MM.1S (cell line): ENCODE results near the gene GSAP.

Experiments
- DNase-seq: peaks from one replicate; pipeline ENCODE4 v3.0.0-alpha.2; 2015
- H2AFZ ChIP-seq: fragments of 300-600 bp; sonication (generic); 2 replicates; pipeline ENCODE4 v1.6.0; 2016; ENCODE audit warnings: antibody characterized with exemption, low read length
- H3F3A ChIP-seq: fragments of 300-600 bp; sonication (generic); 2 replicates; pipeline ENCODE4 v1.6.1; 2016; ENCODE audit warnings: mild to moderate bottlenecking, antibody characterized with exemption, low read length, moderate library complexity, mixed read lengths; ENCODE audit not compliant: insufficient read depth
- H3K27ac ChIP-seq: fragments of 300-600 bp; sonication (generic); 2 replicates; pipeline ENCODE4 v1.5.1; 2016; ENCODE audit warnings: mild to moderate bottlenecking, low read length
- H3K27me3 ChIP-seq: fragments of 300-600 bp; sonication (generic); replicated peaks from 2 replicates; pipeline ENCODE4 v1.6.0; 2016; ENCODE audit warnings: low read length; ENCODE audit not compliant: insufficient read depth
- H3K36me3 ChIP-seq: fragments of 300-600 bp; sonication (generic); replicated peaks from 2 replicates; pipeline ENCODE4 v1.6.1; 2016; ENCODE audit warnings: mild to moderate bottlenecking, low read length, mixed read lengths; ENCODE audit not compliant: insufficient read depth
- H3K4me1 ChIP-seq: fragments of 300-600 bp; sonication (generic); 2 replicates; pipeline ENCODE4 v1.6.1; 2016; ENCODE audit warnings: low read length, mixed read lengths
- H3K4me2 ChIP-seq: fragments of 300-600 bp; sonication (generic); 2 replicates; pipeline ENCODE4 v1.6.0; 2016; ENCODE audit warnings: low read depth, low read length
- H3K4me3 ChIP-seq: fragments of 300-600 bp; sonication (generic); 2 replicates; pipeline ENCODE4 v1.5.1; 2016; ENCODE audit warnings: low read length, mixed read lengths
- H3K79me2 ChIP-seq: fragments of 300-600 bp; sonication (generic); 2 replicates; pipeline ENCODE4 v1.6.1; 2016; ENCODE audit warnings: mixed run types, low read length, mixed read lengths
- H3K9ac ChIP-seq: fragments of 300-600 bp; sonication (generic); 2 replicates; pipeline ENCODE4 v1.6.1; 2016; ENCODE audit warnings: low read length, mixed read lengths
- H3K9me2 ChIP-seq: fragments of 300-600 bp; sonication (generic); replicated peaks from 2 replicates; pipeline ENCODE4 v1.6.1; 2016; ENCODE audit warnings: mild to moderate bottlenecking, low read length, mixed read lengths; ENCODE audit not compliant: insufficient read depth
- H3K9me3 ChIP-seq: fragments of 300-600 bp; sonication (generic); replicated peaks from 2 replicates; pipeline ENCODE4 v1.6.1; 2016; ENCODE audit warnings: mild to moderate bottlenecking, low read length, mixed read lengths; ENCODE audit not compliant: insufficient read depth
- H4K20me1 ChIP-seq: fragments of 300-600 bp; sonication (generic); 2 replicates; pipeline ENCODE4 v1.6.1; 2016; ENCODE audit warnings: mild to moderate bottlenecking, low read length, moderate library complexity, mixed read lengths; ENCODE audit not compliant: insufficient read depth
- EZH2 ChIP-seq: fragments of 300-600 bp; sonication (generic); optimal IDR thresholded peaks from 2 replicates; pipeline ENCODE3; 2017; ENCODE audit warnings: low read depth, mild to moderate bottlenecking, antibody characterized with exemption, low read length, mixed read lengths
- EZH2phosphoT487 ChIP-seq: fragments of 300-600 bp; sonication (generic); IDR thresholded peaks from 2 replicates; pipeline ENCODE4 v1.6.1; 2018; ENCODE audit warnings: antibody characterized with exemption, low read length
- TF ChIP-seq, protein P1 (sequence below): fragments of 300-600 bp; sonication (generic); IDR thresholded peaks from 2 replicates; pipeline ENCODE4 v1.5.1; 2016; ENCODE audit warnings: antibody characterized with exemption, low read length, mixed read lengths

The GSAP gene

DNA sequence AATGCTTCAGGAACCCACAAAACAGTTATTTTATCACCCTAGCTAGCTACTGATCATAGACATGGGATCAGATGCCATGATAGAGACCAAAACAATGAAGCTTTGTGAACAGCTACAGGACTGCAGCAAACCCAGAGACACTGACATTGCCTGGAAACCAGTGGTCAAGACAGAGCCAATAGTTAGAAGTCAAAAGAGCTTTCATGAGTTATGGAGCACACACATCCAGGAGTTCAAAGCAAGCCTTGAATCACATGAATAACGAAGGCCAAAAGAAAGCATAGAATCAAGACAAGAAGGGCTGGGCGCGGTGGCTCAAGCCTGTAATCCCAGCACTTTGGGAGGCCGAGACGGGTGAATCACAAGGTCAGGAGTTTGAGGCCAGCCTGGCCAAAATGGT lies 34.5 kb upstream of the GSAP start:
- Histone ChIP-seq H3K9me2 (no peaks in the 10 kb centered on the region), H3K4me2 (no peak overlapping the region), H3F3A (no peaks in the 10 kb centered on the region), H2AFZ (no peak overlapping the region), H3K9ac (no peak overlapping the region), H3K4me3 (no peak overlapping the region), H3K27me3 (no peaks in the 10 kb centered on the region), H3K4me1 (no peaks in the 10 kb centered on the region; the same call in 1 of the 2 replicates), H3K79me2 (no peaks in the 10 kb centered on the region), H3K27ac (no peak overlapping the region), H4K20me1 (no peaks in the 10 kb centered on the region), H3K36me3 (no peaks in the 10 kb centered on the region), H3K9me3 (no peaks in the 10 kb centered on the region)
- TF ChIP-seq EZH2phosphoT487 (no peak), EZH2 (no peak)
- TF ChIP-seq, protein P1, sequence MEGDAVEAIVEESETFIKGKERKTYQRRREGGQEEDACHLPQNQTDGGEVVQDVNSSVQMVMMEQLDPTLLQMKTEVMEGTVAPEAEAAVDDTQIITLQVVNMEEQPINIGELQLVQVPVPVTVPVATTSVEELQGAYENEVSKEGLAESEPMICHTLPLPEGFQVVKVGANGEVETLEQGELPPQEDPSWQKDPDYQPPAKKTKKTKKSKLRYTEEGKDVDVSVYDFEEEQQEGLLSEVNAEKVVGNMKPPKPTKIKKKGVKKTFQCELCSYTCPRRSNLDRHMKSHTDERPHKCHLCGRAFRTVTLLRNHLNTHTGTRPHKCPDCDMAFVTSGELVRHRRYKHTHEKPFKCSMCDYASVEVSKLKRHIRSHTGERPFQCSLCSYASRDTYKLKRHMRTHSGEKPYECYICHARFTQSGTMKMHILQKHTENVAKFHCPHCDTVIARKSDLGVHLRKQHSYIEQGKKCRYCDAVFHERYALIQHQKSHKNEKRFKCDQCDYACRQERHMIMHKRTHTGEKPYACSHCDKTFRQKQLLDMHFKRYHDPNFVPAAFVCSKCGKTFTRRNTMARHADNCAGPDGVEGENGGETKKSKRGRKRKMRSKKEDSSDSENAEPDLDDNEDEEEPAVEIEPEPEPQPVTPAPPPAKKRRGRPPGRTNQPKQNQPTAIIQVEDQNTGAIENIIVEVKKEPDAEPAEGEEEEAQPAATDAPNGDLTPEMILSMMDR = no peak
- DNase-seq = no peak

DNA sequence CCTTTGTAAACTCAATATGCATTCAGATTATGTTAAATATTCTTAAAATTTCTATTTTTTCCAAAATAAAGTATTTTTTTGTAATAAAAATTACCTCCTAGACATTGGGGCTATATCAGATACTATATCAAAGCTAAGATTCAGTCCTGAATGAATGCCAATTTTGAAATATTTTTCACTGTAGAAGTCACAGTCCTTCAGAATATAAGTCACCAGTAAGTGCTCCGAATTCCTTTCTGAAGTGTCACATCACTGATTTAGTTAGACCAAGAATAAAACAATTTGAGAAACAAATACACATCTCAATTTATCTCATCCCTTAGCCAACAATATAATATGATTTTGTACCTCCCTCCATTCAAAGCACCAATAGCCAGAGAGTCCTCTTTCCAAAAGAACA lies 33.9 kb upstream of the GSAP start:
- H3K4me2 ChIP-seq = no peak overlapping the region
- H4K20me1 ChIP-seq = no peaks in the 10 kb centered on the region
- no peak for DNase-seq
- no peaks in the 10 kb centered on the region; the same call in 1 of the 2 replicates for H3K4me1 ChIP-seq
- no peak overlapping the region for H3K4me3 ChIP-seq
- no peaks in the 10 kb centered on the region for H3K79me2 ChIP-seq
- TF ChIP-seq EZH2 (no peak), EZH2phosphoT487 (no peak)
- TF ChIP-seq, protein P1 = no peak
- no peak overlapping the region for H2AFZ ChIP-seq
- H3K9me2 ChIP-seq = no peaks in the 10 kb centered on the region
- no peak overlapping the region for H3K27ac ChIP-seq
- no peaks in the 10 kb centered on the region for H3K9me3 ChIP-seq
- H3K9ac ChIP-seq = no peak overlapping the region
- no peaks in the 10 kb centered on the region for H3F3A ChIP-seq
- no peaks in the 10 kb centered on the region for H3K27me3 ChIP-seq
- H3K36me3 ChIP-seq = no peaks in the 10 kb centered on the region

DNA sequence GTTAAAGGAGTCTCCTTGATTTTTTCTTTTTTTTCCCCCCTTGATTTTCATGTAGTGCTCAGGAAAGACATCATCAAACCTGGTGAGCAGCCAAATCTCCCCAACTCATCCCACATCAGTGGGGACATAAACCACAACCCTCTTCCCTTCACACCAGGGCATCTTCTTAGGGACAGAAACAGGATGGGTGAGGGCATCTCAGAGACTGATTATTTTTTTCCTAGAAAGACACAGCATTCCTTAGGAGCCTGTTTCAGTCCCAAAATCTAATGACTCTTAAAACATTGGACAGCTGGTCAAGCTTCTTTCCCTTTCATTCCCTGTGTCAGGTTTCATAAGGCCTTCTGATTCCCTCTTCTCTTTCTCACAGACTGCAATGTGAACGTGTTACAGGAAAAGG lies 31.5 kb upstream of the GSAP start:
- Histone ChIP-seq H3K4me2 (no peak overlapping the region), H3K36me3 (no peaks in the 10 kb centered on the region), H3K9ac (no peak overlapping the region), H3K9me3 (no peaks in the 10 kb centered on the region), H3K79me2 (no peaks in the 10 kb centered on the region), H3K4me3 (no peak overlapping the region), H3K9me2 (no peaks in the 10 kb centered on the region), H3F3A (no peaks in the 10 kb centered on the region), H3K27me3 (no peaks in the 10 kb centered on the region), H3K4me1 (no peaks in the 10 kb centered on the region; the same call in 1 of the 2 replicates), H4K20me1 (no peaks in the 10 kb centered on the region), H2AFZ (no peak overlapping the region), H3K27ac (no peak overlapping the region)
- no peak for DNase-seq
- TF ChIP-seq, protein P1 = no peak
- TF ChIP-seq EZH2phosphoT487 (no peak), EZH2 (no peak)

DNA sequence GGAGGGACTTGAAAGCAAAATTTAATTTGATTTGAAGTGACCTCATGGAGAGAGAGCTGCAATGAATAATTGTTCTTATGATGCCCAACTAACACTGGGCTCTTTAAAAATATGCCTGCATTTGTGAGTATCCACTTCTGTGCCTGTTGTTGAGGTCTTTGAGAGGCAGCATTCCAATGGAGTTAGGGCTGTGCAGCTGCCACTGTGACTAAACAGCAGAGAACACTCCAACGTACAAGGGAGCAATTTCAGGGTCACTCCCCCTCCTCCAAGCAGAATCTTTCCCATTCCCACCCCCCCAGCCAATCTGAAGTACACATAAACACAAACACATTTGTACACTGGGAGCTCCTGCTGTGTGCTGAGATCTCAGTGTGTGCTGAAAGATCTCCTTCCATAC lies 28.0 kb upstream of the GSAP start:
- no peaks in the 10 kb centered on the region for H3K79me2 ChIP-seq
- H3K36me3 ChIP-seq = no peaks in the 10 kb centered on the region
- DNase-seq = no peak
- H3K9ac ChIP-seq = no peak overlapping the region
- H3K4me1 ChIP-seq = no peaks in the 10 kb centered on the region
- H3K4me2 ChIP-seq = no peak overlapping the region
- TF ChIP-seq, protein P1 = no peak
- no peak for TF ChIP-seq EZH2phosphoT487
- TF ChIP-seq EZH2 = no peak
- H3K27ac ChIP-seq = no peak overlapping the region
- no peaks in the 10 kb centered on the region for H3K9me2 ChIP-seq
- H3K9me3 ChIP-seq = no peaks in the 10 kb centered on the region
- no peaks in the 10 kb centered on the region for H3K27me3 ChIP-seq
- no peaks in the 10 kb centered on the region for H3F3A ChIP-seq
- no peak overlapping the region for H2AFZ ChIP-seq
- no peak overlapping the region for H3K4me3 ChIP-seq
- H4K20me1 ChIP-seq = no peaks in the 10 kb centered on the region
